ENCODE results near the gene CD180.
A peak's percentile ranks its signal among the peaks of the same experiment; 100 is the strongest.

The CD180 gene

DNA sequence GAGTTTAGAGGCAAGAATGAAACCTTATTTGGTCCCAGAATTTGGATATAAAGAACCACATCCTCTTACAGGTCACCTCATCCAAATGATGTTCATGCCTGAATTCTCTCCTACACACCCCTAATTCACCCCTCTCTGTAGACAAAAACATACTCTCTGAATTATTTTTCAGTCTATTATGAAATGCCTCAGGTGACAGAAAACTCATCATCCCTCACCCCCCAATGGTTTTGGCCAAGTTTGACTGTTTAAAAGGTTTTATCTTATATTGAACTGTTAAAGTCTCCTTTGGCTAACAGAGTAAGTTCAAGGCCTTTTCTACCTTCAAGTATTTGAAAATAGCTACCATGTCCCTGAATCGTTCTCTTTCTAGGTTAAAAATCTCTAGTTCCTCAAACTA, 2.3 kb upstream of the CD180 start:
- Histone ChIP-seq H3K36me3 (ENCODE audit: insufficient read depth, low read length) (no peaks in the 10 kb centered on the region), H3K4me3 (ENCODE audit: low read depth, low read length) (no peak overlapping the region), H3K79me2 (ENCODE audit: control insufficient read depth, insufficient read depth, low read length, unreplicated experiment) (no peaks in the 10 kb centered on the region), H3K27me3 (ENCODE audit: insufficient read depth, low read length) (no peaks in the 10 kb centered on the region), H2AFZ (ENCODE audit: low read length, unreplicated experiment) (no peak overlapping the region), H3K4me1 (ENCODE audit: control insufficient read depth, insufficient read depth, low read length, unreplicated experiment) (no peaks in the 10 kb centered on the region), H3K27ac (ENCODE audit: low read depth, low read length) (no peak overlapping the region)

DNA sequence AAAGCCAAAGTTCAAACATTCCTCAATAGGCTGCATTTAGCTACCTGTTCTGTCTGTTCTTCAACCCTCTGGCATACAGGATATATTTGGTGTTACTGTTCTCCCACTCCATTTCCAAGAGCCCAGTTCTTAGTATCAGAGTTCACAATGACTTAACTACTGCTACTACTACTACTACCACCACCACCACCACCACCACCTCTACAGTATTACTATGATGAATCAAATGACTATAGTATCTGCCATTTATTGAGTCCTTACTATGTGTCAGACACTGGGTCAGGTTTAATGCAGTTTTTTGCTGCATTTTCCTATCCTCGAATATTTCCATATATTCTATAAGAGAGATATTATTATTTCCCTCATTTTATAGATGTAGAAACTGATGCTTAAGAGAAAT, 937 bp upstream of the CD180 start:
- Histone ChIP-seq H3K27me3 (ENCODE audit: insufficient read depth, low read length) (no peaks in the 10 kb centered on the region), H3K79me2 (ENCODE audit: control insufficient read depth, insufficient read depth, low read length, unreplicated experiment) (no peaks in the 10 kb centered on the region), H3K36me3 (ENCODE audit: insufficient read depth, low read length) (no peaks in the 10 kb centered on the region), H3K4me3 (ENCODE audit: low read depth, low read length) (no peak overlapping the region), H3K4me1 (ENCODE audit: control insufficient read depth, insufficient read depth, low read length, unreplicated experiment) (no peaks in the 10 kb centered on the region), H2AFZ (ENCODE audit: low read length, unreplicated experiment) (no peak overlapping the region), H3K27ac (ENCODE audit: low read depth, low read length) (no peak overlapping the region)

DNA sequence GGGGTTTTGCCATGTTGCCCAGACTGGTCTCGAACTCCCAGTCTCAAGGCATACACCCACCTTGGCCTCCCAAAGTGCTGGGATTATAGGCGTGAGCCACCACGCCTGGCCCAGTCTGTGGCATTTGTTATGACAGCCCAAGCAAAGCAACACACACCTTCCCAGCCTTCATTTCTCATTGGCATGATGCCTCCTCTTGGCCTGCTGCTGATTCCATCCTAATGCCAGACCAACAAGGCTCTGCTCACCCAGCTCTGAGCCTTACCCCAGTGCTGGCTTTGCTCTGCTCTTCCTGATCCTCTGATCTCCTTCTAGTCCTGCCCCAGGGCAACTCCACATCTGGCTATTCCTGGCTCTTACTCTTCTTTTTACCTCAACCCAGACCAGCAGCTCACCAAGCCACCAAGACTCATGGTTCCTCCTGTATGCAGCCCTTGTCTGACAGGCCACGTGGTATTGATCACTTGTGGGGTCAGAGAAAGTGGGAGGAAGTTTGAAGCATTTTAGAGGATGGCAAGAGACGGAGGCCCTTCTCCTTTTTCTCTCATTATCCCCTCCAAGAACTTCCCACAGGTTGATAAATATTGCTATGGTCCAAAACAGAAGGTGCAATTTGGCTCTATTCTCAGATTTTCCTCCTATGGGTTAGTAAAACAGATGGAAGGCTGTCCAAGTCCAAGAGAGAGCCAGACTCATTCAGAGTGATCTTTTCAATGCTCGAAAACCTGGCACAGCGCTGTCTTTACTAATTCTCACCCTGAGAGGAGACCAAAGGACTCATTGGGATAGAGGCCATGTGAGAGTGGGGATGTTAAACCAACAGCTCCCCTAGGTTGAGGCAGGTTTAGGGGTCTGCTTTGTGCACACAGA, 958 bp downstream of the CD180 start:
- Histone ChIP-seq H2AFZ (ENCODE audit: low read length, unreplicated experiment) (no peak overlapping the region), H3K27me3 (ENCODE audit: insufficient read depth, low read length) (no peaks in the 10 kb centered on the region), H3K4me1 (ENCODE audit: control insufficient read depth, insufficient read depth, low read length, unreplicated experiment) (no peaks in the 10 kb centered on the region), H3K79me2 (ENCODE audit: control insufficient read depth, insufficient read depth, low read length, unreplicated experiment) (no peaks in the 10 kb centered on the region), H3K4me3 (ENCODE audit: low read depth, low read length) (no peak overlapping the region), H3K36me3 (ENCODE audit: insufficient read depth, low read length) (no peaks in the 10 kb centered on the region), H3K27ac (ENCODE audit: low read depth, low read length) (no peak overlapping the region)

DNA sequence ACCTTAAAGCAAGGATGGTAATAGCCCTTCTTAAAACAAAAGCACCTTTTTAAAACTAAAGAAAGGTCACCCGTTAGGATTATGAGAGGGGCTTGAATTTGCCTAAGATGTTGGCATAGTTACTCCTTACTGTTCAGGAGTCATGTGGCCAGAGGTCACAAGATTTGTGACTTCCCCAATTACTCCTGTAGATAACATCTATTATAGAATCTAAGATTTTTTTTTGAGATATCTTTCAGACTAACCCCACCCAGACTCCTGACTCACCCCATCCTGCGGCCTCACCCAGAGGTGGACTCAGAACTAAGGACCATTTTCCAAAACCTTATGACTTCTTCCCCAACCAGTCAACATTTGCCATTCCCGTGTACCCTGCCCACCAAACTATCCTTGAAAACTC, 2.4 kb downstream of the CD180 start:
- no peak overlapping the region for H3K27ac ChIP-seq (ENCODE audit: low read depth, low read length)
- H3K4me1 ChIP-seq (ENCODE audit: control insufficient read depth, insufficient read depth, low read length, unreplicated experiment), result no peaks in the 10 kb centered on the region

DNA sequence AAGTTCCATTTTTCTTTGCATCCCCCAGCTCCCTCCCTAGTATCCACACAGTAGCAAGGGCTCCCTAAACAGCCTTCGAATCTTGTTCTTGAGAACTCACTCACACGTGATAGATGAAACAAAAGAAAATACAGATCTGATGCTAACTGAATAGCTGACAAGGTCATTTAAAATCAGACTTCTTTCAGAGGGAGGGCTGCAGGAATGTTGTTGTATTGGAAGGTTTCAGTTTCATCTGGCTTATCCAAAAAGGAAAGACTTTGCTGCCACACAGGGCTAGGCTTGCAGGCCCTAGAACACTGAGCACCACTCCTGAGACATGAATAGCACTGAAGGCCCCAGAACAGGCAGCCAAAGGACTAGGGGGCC, 3.2 kb downstream of the CD180 start:
- Histone ChIP-seq H3K27ac (ENCODE audit: low read depth, low read length) (no peak overlapping the region), H3K27me3 (ENCODE audit: insufficient read depth, low read length) (no peaks in the 10 kb centered on the region), H2AFZ (ENCODE audit: low read length, unreplicated experiment) (peak overlapping the region; percentile 73), H3K36me3 (ENCODE audit: insufficient read depth, low read length) (no peaks in the 10 kb centered on the region), H3K79me2 (ENCODE audit: control insufficient read depth, insufficient read depth, low read length, unreplicated experiment) (no peaks in the 10 kb centered on the region), H3K4me1 (ENCODE audit: control insufficient read depth, insufficient read depth, low read length, unreplicated experiment) (no peaks in the 10 kb centered on the region), H3K4me3 (ENCODE audit: low read depth, low read length) (no peak overlapping the region)

More for the DNA sequence above, 2.4 kb downstream of the CD180 start:
- H2AFZ ChIP-seq (ENCODE audit: low read length, unreplicated experiment), result no peak overlapping the region
- no peak overlapping the region for H3K4me3 ChIP-seq (ENCODE audit: low read depth, low read length)
- no peaks in the 10 kb centered on the region for H3K79me2 ChIP-seq (ENCODE audit: control insufficient read depth, insufficient read depth, low read length, unreplicated experiment)
- no peaks in the 10 kb centered on the region for H3K36me3 ChIP-seq (ENCODE audit: insufficient read depth, low read length)
- no peaks in the 10 kb centered on the region for H3K27me3 ChIP-seq (ENCODE audit: insufficient read depth, low read length)

DNA sequence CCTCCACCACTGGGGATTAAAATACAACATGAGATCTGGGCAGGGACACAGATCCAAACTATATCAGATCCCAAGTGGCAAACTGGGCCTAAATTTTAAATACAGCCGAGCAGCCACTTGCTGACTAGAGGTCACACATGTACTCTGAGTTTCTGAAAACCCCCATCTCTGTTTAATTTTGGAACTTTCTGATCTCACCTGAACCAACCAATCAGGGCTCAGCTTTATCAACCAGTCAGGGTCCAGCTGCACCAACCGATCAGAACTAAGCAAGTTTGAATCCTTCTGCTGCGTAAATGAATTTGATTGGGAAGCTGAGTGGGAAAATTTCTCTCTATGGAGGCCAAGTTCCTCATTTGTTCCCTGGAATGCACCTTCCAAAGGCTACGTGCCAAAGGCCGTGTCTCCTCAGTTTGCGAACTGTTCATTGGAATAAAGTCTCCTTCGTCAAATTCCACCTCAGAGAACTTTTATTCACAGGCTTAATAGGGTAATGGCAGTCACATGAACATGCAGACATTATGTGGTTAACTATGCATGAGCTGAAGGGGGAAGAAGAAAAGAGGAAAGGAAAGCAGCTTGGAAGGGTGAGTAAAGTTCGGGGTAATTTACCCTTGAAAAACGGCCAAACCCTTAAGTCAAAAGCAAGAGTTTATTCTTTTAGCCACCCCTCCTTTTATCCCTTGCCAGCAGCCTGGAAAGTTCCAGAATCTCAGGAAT, 3.7 kb downstream of the CD180 start:
- H3K4me1 ChIP-seq (ENCODE audit: control insufficient read depth, insufficient read depth, low read length, unreplicated experiment), result no peaks in the 10 kb centered on the region
- H3K4me3 ChIP-seq (ENCODE audit: low read depth, low read length), result no peak overlapping the region
- no peaks in the 10 kb centered on the region for H3K27me3 ChIP-seq (ENCODE audit: insufficient read depth, low read length)
- H3K79me2 ChIP-seq (ENCODE audit: control insufficient read depth, insufficient read depth, low read length, unreplicated experiment), result no peaks in the 10 kb centered on the region
- no peak overlapping the region for H3K27ac ChIP-seq (ENCODE audit: low read depth, low read length)
- no peaks in the 10 kb centered on the region for H3K36me3 ChIP-seq (ENCODE audit: insufficient read depth, low read length)
- peak overlapping the region; percentile 73 for H2AFZ ChIP-seq (ENCODE audit: low read length, unreplicated experiment)

DNA sequence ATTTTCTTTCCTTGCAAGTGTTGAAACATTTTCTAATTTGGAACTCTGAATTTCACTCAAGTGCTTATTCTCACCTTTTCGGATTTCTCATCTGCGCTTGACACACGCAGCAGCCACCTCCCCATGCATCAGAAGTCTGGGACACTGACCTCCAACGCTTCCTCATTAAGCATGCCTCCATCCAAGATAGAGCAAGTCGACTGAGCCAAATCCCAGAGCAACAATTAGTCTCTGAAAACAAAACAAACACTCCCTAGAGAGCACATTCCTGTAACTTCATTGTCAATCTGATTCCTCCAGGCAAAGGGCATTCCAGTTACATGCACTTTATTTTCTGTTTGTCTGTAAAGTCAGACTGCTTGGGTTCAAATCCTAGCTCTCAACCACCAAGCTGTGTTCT, 5.7 kb downstream of the CD180 start:
- H3K36me3 ChIP-seq (ENCODE audit: insufficient read depth, low read length), result no peaks in the 10 kb centered on the region
- no peaks in the 10 kb centered on the region for H3K79me2 ChIP-seq (ENCODE audit: control insufficient read depth, insufficient read depth, low read length, unreplicated experiment)
- no peaks in the 10 kb centered on the region for H3K27me3 ChIP-seq (ENCODE audit: insufficient read depth, low read length)
- no peak overlapping the region for H2AFZ ChIP-seq (ENCODE audit: low read length, unreplicated experiment)
- H3K4me1 ChIP-seq (ENCODE audit: control insufficient read depth, insufficient read depth, low read length, unreplicated experiment), result no peaks in the 10 kb centered on the region
- H3K4me3 ChIP-seq (ENCODE audit: low read depth, low read length), result no peak overlapping the region
- H3K27ac ChIP-seq (ENCODE audit: low read depth, low read length), result no peak overlapping the region

DNA sequence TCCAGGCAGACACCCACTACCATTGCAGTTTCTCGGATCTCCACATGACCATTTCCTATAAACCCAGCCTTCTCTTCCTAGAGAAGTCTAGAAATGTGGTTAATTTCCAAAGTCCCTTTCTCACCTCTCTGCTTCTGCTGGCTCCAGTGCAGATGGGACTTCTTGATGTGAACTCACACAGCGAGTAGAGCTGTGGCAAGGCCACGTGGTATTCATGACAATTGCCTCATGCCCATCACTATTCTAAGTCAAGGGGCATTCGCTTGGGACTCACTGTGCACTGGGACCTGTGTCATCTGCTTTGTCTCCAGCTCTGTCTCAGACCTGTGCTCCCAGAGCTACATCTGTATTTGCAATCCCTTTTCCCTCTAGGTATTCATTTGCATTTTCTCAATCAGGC, 6.2 kb downstream of the CD180 start:
- H3K4me1 ChIP-seq (ENCODE audit: control insufficient read depth, insufficient read depth, low read length, unreplicated experiment), result no peaks in the 10 kb centered on the region
- no peak overlapping the region for H2AFZ ChIP-seq (ENCODE audit: low read length, unreplicated experiment)
- H3K27ac ChIP-seq (ENCODE audit: low read depth, low read length), result no peak overlapping the region
- no peak overlapping the region for H3K4me3 ChIP-seq (ENCODE audit: low read depth, low read length)
- no peaks in the 10 kb centered on the region for H3K79me2 ChIP-seq (ENCODE audit: control insufficient read depth, insufficient read depth, low read length, unreplicated experiment)
- no peaks in the 10 kb centered on the region for H3K36me3 ChIP-seq (ENCODE audit: insufficient read depth, low read length)
- no peaks in the 10 kb centered on the region for H3K27me3 ChIP-seq (ENCODE audit: insufficient read depth, low read length)

DNA sequence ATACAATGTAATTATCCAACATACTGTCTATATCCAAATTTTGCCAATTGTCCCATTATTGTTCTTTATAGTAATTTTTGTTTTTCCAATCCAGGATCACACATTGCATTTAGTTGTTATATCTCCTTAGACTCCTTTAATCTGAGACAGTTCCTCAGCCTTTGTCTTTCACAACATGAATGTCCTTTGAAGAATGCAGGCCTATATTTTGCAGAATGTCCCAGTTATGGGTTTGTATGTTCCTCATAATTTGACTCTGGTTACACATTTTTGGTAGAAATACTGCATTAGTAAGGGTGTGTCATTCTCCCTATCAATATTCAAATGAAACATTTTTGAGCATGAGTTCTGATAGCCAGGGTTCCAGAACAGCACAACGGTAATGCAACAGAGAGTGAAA, 6.7 kb downstream of the CD180 start:
- Histone ChIP-seq H3K4me3 (ENCODE audit: low read depth, low read length) (no peak overlapping the region), H3K27ac (ENCODE audit: low read depth, low read length) (no peak overlapping the region), H3K27me3 (ENCODE audit: insufficient read depth, low read length) (no peaks in the 10 kb centered on the region), H3K79me2 (ENCODE audit: control insufficient read depth, insufficient read depth, low read length, unreplicated experiment) (no peaks in the 10 kb centered on the region), H3K4me1 (ENCODE audit: control insufficient read depth, insufficient read depth, low read length, unreplicated experiment) (no peaks in the 10 kb centered on the region), H2AFZ (ENCODE audit: low read length, unreplicated experiment) (no peak overlapping the region), H3K36me3 (ENCODE audit: insufficient read depth, low read length) (no peaks in the 10 kb centered on the region)

DNA sequence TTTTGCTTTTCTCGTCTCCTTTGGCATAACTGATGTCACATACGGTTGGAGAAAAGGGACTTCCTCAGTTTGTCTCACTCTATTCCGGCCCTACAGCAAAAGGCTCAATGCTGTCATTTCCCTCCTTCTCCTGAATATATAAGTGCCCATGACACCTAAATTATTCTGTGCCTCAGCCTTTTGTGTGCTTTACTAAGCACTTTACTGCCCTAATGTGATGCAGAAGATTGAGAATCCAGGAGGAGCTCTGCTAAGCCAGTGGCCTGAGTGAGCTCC, 7.6 kb downstream of the CD180 start:
- no peak overlapping the region for H2AFZ ChIP-seq (ENCODE audit: low read length, unreplicated experiment)

More for the DNA sequence above, 7.6 kb downstream of the CD180 start:
- Histone ChIP-seq H3K4me3 (ENCODE audit: low read depth, low read length) (no peak overlapping the region), H3K36me3 (ENCODE audit: insufficient read depth, low read length) (no peaks in the 10 kb centered on the region), H3K79me2 (ENCODE audit: control insufficient read depth, insufficient read depth, low read length, unreplicated experiment) (no peaks in the 10 kb centered on the region), H3K4me1 (ENCODE audit: control insufficient read depth, insufficient read depth, low read length, unreplicated experiment) (no peaks in the 10 kb centered on the region), H3K27me3 (ENCODE audit: insufficient read depth, low read length) (no peaks in the 10 kb centered on the region), H3K27ac (ENCODE audit: low read depth, low read length) (no peak overlapping the region)
